Adrenal gland (tissue), 5 donors: ENCODE results near the gene WDR74.

Source experiments
- CTCF ChIP-seq, 6 experiments: fragments of 450-650 bp in 4 of 6; fragments of 200-600 bp in 2 of 6; sonication (generic) in 1 of 6; IDR thresholded peaks; 1 replicate in 5 of 6; 2 replicates in 1 of 6; pipeline versions ENCODE4 v1.5.1 to v1.8.0; 2016 to 2021; ENCODE audit warnings: antibody characterized with exemption in 6 of 6, mild to moderate bottlenecking in 2 of 6, moderate library complexity in 1 of 6
- POLR2A ChIP-seq, 2 donors: fragments of 450-650 bp; IDR thresholded peaks; one replicate each; pipeline ENCODE4 v1.6.1; 2017; ENCODE audit warnings: antibody characterized with exemption in 2 of 2, mild to moderate bottlenecking in 2 of 2, moderate library complexity in 1 of 2
- donor health status: DM: no; HTN: no; CAD: no.

GRCh38 chr11:62857541-62857982 is 18.2 kb upstream of the WDR74 start:
- TF ChIP-seq CTCF (IDR thresholded peaks at IDR 0.05), result no peak
- no peak for TF ChIP-seq POLR2A (IDR thresholded peaks at IDR 0.05)
